Stimulated activated CD8-positive, alpha-beta memory T cell treated with anti-CD3 and anti-CD28 coated beads, Interleukin-2, amount 100 ng/mL, for 48 hours (primary cell): ENCODE measurements around the gene SH3RF3.

Source experiments
- DNase-seq, 2 donors: peaks; one replicate each; pipeline ENCODE4 v3.0.0-alpha.2; 2020; ENCODE audit warnings: low read depth in 2 of 2

The SH3RF3 gene

GRCh38 chr2:109332880-109333279, 203.9 kb downstream of the SH3RF3 start:
- no peak for DNase-seq

DNA sequence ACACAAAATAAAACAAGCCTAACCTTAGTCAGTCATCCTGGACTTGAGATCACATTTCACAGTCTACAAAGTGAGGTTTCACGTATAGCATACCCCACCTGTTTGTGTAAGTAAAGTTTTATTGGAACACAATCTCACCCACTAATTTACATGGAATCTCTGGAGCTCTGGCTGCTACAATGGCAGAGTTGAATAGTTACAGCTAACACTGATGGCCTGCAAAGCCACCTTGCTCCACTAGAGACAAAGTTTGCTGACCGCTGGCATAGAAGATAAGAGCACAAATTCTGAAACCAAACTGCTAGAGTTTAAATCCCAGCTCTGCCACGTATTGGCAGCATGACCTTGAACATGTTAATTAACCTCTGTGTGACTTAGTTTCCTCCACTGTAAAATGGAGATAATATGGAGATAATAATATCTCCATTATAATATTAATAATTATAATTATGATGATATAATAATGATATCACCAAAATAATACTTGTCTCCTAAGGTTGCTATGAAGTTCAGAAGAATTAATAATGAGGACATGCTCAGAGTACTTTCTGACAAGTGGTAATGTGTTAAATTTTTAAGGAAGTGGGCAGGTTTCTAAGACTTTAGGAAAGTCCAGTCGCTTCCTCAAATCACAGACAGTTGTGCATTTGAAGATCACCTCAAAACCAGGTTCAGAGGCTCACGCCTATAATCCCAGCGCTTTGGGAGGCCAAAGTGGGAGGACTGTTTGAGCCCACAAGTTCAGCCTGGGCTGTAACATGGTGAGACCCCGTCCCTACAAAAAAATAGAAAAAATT, 204.6 kb downstream of the SH3RF3 start:
- no peak for DNase-seq

DNA sequence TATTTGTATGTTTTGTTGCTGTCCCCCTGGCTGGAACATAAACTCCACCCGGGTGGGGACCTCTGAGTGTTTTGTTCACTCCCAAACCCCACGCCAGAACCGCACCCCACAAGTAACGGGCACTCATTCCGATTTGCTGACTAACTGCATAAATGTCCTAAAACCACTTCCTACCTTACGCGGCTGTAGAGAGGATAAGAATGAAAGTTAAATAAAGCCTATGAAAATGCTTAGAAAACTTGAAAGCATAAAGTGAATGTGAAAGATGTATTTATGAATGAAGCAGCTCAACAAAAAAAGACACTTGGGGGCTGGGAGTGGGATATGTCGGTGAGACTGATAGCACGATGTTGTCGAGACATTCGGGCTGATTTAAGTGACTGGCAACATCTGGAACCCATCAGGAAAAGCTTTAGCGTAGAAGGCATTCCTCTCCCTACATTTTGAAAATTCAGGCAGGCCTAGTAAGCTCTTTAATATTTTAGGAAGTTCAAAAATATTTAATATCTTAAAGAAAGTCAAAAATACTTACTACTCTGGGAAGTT, 206.7 kb downstream of the SH3RF3 start:
- DNase-seq, result no peak

DNA sequence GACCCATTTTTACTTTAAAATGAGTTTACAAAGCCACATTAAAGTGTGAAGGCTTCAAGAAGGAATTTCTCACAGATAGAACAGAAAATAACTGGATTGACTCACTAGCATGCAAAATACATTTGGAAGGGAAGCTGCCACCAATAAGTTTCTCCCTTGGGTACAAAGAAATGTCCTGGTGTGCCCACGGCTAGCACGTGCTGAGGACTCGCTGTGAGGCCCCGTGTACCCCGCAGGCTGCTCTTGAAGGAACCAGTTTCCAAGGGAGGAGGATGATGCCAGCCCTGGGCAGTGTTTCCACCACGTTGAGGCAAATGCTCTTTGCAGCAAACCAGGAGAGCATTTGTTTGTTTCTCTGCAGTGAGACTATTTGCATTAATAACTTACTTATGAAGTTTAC, 207.3 kb downstream of the SH3RF3 start:
- no peak for DNase-seq

GRCh38 chr2:109337221-109337620, 208.2 kb downstream of the SH3RF3 start:
- DNase-seq, result no peak

DNA sequence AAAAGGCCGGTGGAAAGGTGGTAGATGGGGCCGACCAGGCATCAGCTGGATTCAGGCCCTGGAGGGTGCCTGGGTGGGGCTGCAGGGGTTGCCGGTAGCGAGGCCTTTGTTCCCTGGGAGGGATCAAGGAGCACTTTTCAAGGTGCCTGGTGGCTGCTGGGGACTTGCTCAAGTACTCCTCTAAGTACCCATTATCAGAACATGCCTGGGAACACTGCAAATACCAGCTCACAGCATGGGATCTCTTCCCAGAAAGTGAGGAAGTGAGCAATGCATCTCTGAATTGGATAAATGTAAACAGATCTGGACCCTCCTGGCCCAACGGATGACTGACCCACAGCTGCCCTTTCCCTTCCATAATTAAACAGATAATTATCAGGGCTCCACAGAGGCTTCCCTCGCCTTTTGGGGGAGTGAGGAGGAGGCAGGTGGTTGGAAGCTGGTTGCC, 210.5 kb downstream of the SH3RF3 start:
- DNase-seq, result no peak

- no peak for DNase-seq
Measured at GRCh38 chr2:109340381-109340780, 211.4 kb downstream of the SH3RF3 start.

DNA sequence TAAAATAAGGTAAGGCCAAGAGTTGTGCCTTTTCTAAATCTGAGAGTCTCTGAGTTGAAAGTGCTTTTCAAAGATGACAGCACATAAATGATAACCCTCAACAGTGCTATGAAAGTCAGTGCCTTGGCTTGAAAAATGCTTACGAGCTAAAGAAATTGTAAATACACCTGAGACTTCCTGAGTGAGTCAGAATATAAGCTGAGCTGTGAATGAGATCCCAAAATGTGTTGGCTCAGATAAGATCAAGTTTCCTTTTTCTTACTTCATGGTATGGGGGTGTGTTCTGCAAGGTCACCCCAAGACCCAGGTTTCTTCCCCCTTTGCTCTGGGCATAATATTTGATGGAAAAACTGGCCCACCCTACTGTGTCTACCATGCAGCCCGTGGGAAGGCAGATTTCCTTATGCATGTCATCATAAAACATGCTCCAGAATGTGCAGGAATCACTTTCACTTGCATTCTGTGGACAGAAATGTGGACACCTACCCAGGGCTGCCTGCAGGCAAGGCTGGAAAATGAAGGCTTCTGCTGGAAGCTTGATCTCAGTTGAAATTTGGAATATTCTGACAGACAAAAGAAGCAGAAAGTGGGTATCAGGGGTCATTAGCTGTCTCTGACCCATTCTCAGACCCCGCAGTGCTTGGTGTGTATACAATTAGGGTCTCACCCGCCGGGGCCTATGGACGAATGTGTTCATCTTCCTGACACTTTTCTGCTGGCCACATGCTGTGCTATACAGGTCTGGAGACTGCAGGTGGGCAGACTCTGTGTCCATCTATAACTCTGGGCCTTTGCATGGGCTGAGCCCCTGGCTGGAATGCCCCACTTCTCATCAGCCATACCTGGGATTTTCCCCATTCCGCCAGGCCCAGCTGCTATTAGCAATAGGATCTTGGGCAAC, 212.6 kb downstream of the SH3RF3 start:
- DNase-seq, result no peak

DNA sequence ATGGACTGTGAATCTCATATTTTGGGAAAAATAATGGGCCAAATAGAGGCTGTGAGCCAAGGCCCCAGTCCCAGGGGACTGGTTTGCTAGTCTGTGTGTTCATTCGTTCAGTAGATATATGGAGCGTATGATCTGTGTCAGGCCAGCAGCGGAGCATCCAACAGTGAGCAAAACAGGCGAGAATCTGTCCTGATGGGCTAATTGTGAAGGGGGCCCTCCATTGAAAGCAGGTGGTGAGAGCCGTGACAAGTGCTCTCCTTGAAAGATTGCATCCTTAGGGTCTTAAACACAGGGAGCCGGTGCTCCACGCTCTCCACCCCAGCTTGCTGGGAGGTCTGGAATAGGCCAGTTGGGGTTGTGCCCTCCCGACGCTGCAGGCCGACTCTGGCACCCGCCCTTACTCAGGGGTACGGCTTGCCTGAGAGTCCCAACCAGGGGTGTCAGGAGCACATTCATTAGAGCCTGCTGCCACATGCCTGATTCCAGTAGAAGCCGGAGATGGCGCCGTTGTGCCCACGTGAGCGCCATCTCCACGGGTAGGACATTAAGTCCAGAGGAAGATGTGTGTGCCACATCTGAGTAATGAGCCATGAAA, 213.3 kb downstream of the SH3RF3 start:
- DNase-seq, result no peak

GRCh38 chr2:109342930-109343329, 213.9 kb downstream of the SH3RF3 start:
- no peak for DNase-seq

GRCh38 chr2:109343460-109343859, 214.5 kb downstream of the SH3RF3 start:
- DNase-seq, result no peak

- no peak for DNase-seq
Measured at GRCh38 chr2:109344270-109344805, 215.3 kb downstream of the SH3RF3 start.

GRCh38 chr2:109345091-109345490, 216.1 kb downstream of the SH3RF3 start:
- DNase-seq, result no peak

DNA sequence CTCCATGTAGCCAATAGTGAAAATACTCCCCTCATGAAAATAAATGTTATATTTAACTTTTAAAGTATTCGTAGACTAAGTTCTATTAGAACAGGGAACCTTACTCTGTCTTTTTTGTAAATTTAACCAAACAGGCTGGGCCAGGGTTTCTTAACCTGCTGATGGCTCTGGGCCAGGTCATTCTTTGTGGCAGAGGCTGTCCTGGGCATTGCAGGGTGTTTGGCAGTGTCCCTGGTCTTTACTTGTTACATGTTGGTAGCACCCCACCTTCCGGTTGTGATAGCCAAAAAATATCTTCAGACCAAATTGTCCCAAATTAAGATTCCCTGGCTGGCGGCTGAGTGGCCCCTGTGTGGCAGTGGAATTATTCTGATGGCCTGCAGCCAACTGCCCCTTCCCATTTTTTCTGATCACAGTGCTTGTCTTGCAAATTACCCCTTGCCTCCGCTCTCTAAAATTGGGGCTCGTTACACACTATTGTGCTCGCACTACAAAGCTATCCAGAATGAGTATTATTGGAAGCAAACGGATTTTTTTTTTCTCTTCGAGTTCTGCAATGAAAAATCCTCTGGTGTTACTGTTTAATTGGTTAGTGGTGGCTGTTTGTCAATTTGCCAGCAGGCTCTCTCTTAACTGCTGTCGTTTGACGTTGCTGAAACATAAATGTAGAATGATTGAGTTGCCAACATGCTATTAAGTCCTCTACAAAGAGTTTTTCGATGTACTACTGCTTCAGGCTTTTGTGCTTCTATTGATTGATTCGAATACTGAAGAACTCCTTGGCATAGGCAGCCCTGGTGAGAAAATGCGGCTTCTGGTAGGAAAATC, 216.9 kb downstream of the SH3RF3 start:
- no peak for DNase-seq

GRCh38 chr2:109346601-109347228, 217.7 kb downstream of the SH3RF3 start:
- no peak for DNase-seq

- no peak for DNase-seq
Measured at GRCh38 chr2:109347626-109348025, 218.6 kb downstream of the SH3RF3 start.

GRCh38 chr2:109348190-109348589, 219.2 kb downstream of the SH3RF3 start:
- no peak for DNase-seq

DNA sequence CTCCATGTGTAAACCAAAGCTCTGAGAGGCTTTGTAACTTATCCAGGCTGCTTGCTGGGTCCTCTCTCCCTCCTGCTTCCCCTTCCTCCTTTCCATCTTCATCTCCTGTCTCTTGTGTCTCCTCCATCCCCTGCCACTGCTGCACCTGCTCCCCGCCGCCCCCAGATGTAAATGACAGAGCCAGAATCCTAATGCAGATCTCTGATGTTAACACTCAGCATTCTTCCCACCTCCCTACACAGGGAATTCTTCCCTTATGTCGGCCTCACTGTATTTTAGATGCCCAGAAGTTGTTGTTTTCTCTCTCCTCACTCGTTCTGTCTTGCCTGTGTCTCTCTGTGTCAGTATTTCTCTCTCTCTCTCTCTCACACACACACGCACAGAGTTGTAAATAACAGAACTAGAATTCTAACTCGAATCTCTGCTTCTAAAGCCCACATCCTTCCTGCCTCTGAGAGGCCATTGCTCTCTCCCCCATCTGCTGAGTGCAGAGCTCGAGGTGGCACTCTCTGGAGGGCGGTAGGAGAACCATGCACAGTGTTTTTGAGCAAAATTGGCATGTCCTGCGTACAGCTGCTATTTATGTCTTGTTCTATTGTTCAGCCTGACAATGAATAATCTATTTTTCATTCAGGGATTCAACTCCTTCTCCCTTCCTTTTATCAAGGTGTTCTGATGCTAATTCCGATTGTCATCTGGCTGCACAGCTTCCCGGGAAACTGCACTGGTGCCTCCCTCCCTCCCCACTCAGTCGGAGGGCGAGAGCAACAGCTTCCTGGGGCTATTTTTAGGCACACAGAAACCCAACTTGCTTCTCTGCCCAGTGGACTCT, 219.9 kb downstream of the SH3RF3 start:
- DNase-seq, result no peak
